ENCODE data around the gene LSM12.

The LSM12 gene

DNA sequence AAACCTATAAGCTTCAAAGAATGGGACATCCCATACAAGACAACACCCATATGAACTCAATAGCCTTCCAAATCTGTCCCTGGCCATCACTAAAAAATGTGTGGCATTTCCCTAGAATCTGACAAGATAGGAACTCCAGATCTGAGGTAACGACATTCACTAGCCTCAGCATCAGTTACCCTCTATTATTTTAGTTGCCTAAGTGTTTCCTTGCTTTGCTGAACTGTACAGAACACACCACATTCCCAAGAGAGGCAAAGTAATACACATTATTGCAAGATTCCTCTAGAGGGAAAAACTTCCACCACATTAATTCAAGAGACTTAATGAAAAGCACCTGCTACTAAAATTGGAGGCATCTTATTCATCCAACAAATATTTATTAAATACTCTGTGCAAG, 5.0 kb downstream of the LSM12 start:
- no peak overlapping the region for H3K4me3 ChIP-seq (ENCODE audit: low read length)
- peaks cover 7% of the 10 kb centered on the region; the same call in 1 of the 2 replicates for H4K20me1 ChIP-seq (ENCODE audit: insufficient read depth, low read length)
- no peak overlapping the region for H3K9ac ChIP-seq (ENCODE audit: low read length)
- H3K27ac ChIP-seq (ENCODE audit: low read length): no peak overlapping the region
- H3K4me2 ChIP-seq (ENCODE audit: low read depth, low read length): no peak overlapping the region
- H2AFZ ChIP-seq (ENCODE audit: low read length): no peak overlapping the region
- no peak for DNase-seq
- TF ChIP-seq EZH2 (optimal IDR thresholded peaks at IDR 0.05; ENCODE audit: low read depth, low read length) (no peak), EZH2phosphoT487 (IDR thresholded peaks at IDR 0.05; ENCODE audit: low read length) (no peak)
- TF ChIP-seq, protein P1, sequence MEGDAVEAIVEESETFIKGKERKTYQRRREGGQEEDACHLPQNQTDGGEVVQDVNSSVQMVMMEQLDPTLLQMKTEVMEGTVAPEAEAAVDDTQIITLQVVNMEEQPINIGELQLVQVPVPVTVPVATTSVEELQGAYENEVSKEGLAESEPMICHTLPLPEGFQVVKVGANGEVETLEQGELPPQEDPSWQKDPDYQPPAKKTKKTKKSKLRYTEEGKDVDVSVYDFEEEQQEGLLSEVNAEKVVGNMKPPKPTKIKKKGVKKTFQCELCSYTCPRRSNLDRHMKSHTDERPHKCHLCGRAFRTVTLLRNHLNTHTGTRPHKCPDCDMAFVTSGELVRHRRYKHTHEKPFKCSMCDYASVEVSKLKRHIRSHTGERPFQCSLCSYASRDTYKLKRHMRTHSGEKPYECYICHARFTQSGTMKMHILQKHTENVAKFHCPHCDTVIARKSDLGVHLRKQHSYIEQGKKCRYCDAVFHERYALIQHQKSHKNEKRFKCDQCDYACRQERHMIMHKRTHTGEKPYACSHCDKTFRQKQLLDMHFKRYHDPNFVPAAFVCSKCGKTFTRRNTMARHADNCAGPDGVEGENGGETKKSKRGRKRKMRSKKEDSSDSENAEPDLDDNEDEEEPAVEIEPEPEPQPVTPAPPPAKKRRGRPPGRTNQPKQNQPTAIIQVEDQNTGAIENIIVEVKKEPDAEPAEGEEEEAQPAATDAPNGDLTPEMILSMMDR (IDR thresholded peaks at IDR 0.05; ENCODE audit: low read length): no peak
- peaks cover 3% of the 10 kb centered on the region; the same call in 1 of the 2 replicates for H3K4me1 ChIP-seq (ENCODE audit: low read length)
- H3K9me2 ChIP-seq (replicated peaks; ENCODE audit: insufficient read depth, low read length): no peaks in the 10 kb centered on the region
- H3K9me3 ChIP-seq (replicated peaks; ENCODE audit: insufficient read depth, low read length): no peaks in the 10 kb centered on the region
- no peaks in the 10 kb centered on the region for H3K27me3 ChIP-seq (replicated peaks; ENCODE audit: insufficient read depth, low read length)
- peaks cover 11% of the 10 kb centered on the region for H3F3A ChIP-seq (ENCODE audit: insufficient read depth, low read length)
- peaks cover 93% of the 10 kb centered on the region for H3K79me2 ChIP-seq (ENCODE audit: low read length)
- H3K36me3 ChIP-seq (replicated peaks; ENCODE audit: insufficient read depth, low read length): peaks cover 10% of the 10 kb centered on the region; the same call in 1 of the 2 replicates

DNA sequence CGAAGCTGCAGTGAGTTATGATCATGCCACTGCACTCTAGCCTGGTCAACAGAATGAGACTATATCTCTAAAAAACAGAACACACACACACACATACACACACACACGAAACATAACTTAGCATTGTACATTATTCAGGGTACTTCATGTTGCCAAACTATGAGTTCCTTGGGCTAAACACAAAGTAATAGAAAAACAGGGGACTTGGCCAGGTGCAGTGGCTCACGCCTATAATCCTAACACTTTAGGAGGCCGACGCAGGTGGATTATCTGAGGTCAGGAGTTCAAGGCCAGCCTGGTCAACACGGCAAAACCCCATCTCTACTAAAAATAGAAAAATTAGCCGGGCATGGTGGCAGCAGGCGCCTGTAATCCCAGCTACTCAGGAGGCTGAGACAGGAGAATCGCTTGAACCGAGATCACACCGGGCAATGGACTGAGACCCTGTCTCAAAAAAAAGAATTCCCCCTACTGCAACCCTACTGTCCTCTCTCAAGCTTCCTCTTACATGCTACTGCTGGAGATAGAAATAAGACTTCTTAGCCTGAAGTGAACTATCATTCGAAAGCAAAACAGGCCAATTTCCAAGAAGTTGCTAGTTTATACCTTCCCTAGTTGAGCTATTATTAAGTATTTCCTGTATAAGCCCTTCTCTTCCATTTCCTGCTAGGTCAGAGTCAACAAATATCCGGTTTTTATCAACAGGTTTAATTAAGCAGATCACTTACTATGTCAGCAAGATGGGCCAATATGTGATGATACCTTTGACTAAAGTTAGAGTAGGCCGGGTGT, 7.2 kb downstream of the LSM12 start:
- H3K4me1 ChIP-seq (ENCODE audit: low read length): no peaks in the 10 kb centered on the region
- H4K20me1 ChIP-seq (ENCODE audit: insufficient read depth, low read length): peaks cover 7% of the 10 kb centered on the region; the same call in 1 of the 2 replicates
- H3K4me3 ChIP-seq (ENCODE audit: low read length): no peak overlapping the region
- no peaks in the 10 kb centered on the region for H3K9me2 ChIP-seq (replicated peaks; ENCODE audit: insufficient read depth, low read length)
- TF ChIP-seq EZH2phosphoT487 (IDR thresholded peaks at IDR 0.05; ENCODE audit: low read length) (no peak), EZH2 (optimal IDR thresholded peaks at IDR 0.05; ENCODE audit: low read depth, low read length) (no peak)
- TF ChIP-seq, protein P1 (IDR thresholded peaks at IDR 0.05; ENCODE audit: low read length): no peak
- H3K9ac ChIP-seq (ENCODE audit: low read length): no peak overlapping the region
- peaks cover 10% of the 10 kb centered on the region for H3K36me3 ChIP-seq (replicated peaks; ENCODE audit: insufficient read depth, low read length)
- no peaks in the 10 kb centered on the region; the same call in 1 of the 2 replicates for H3F3A ChIP-seq (ENCODE audit: insufficient read depth, low read length)
- H3K79me2 ChIP-seq (ENCODE audit: low read length): peaks cover 91% of the 10 kb centered on the region
- DNase-seq: no peak
- no peak overlapping the region for H2AFZ ChIP-seq (ENCODE audit: low read length)
- H3K27me3 ChIP-seq (replicated peaks; ENCODE audit: insufficient read depth, low read length): no peaks in the 10 kb centered on the region
- H3K27ac ChIP-seq (ENCODE audit: low read length): no peak overlapping the region
- no peaks in the 10 kb centered on the region for H3K9me3 ChIP-seq (replicated peaks; ENCODE audit: insufficient read depth, low read length)
- no peak overlapping the region for H3K4me2 ChIP-seq (ENCODE audit: low read depth, low read length)

DNA sequence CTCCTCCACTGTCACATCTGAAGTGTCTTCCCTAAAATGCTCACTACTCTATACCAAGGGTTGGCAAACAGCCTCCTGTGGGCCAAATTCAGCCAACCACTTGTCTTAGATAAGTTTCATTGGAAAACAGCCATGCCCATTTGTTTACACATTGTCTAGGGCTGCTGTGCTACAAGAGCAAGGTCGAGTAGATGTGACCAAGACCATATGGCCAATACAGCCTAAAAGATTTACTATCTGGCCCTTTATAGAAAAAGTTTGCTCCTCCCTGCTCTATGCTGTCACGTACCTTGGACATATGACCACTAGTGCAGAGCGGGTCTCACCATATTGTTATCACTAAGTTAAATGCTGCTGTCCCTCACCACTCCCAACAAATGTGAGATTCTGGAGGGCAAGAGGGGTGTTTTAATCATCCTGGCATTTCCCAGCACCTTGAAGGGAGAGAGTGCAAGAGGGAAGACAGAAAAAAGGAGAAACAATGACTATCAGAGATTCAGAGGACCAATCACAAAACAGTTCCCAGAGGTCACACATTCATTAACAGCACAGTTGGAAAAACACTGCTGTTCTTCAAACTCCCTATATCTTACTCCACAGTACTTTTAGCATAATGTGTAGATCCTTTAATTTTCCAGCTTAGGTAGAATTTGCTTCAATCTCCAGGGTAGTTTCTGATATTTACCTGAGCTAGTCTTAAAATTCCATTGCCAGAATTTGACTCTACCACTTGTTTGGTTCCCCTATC, 13.2 kb downstream of the LSM12 start:
- H4K20me1 ChIP-seq (ENCODE audit: insufficient read depth, low read length): 0 out of 2 replicates have a peak, but pooled peaks cover 3% of the 10 kb centered on the region
- no peak overlapping the region for H3K4me2 ChIP-seq (ENCODE audit: low read depth, low read length)
- no peak overlapping the region for H2AFZ ChIP-seq (ENCODE audit: low read length)
- H3K27me3 ChIP-seq (replicated peaks; ENCODE audit: insufficient read depth, low read length): no peaks in the 10 kb centered on the region
- no peak overlapping the region for H3K9ac ChIP-seq (ENCODE audit: low read length)
- H3K4me1 ChIP-seq (ENCODE audit: low read length): no peaks in the 10 kb centered on the region
- no peak overlapping the region for H3K4me3 ChIP-seq (ENCODE audit: low read length)
- peaks cover 89% of the 10 kb centered on the region for H3K79me2 ChIP-seq (ENCODE audit: low read length)
- peaks cover 4% of the 10 kb centered on the region for H3K36me3 ChIP-seq (replicated peaks; ENCODE audit: insufficient read depth, low read length)
- no peak overlapping the region for H3K27ac ChIP-seq (ENCODE audit: low read length)
- H3K9me2 ChIP-seq (replicated peaks; ENCODE audit: insufficient read depth, low read length): no peaks in the 10 kb centered on the region
- TF ChIP-seq, protein P1 (IDR thresholded peaks at IDR 0.05; ENCODE audit: low read length): no peak
- TF ChIP-seq EZH2phosphoT487 (IDR thresholded peaks at IDR 0.05; ENCODE audit: low read length) (no peak), EZH2 (optimal IDR thresholded peaks at IDR 0.05; ENCODE audit: low read depth, low read length) (no peak)
- H3F3A ChIP-seq (ENCODE audit: insufficient read depth, low read length): no peaks in the 10 kb centered on the region
- no peaks in the 10 kb centered on the region for H3K9me3 ChIP-seq (replicated peaks; ENCODE audit: insufficient read depth, low read length)
- DNase-seq: no peak
